ENCODE measurements around the gene CCDC3. TPM values are rescaled to one million over a fixed set of nuclear protein-coding genes. Genes with fewer than 3 reads are reported as not detected.

The CCDC3 gene
- polyA plus RNA-seq, 1 donor = 22.1 TPM

DNA sequence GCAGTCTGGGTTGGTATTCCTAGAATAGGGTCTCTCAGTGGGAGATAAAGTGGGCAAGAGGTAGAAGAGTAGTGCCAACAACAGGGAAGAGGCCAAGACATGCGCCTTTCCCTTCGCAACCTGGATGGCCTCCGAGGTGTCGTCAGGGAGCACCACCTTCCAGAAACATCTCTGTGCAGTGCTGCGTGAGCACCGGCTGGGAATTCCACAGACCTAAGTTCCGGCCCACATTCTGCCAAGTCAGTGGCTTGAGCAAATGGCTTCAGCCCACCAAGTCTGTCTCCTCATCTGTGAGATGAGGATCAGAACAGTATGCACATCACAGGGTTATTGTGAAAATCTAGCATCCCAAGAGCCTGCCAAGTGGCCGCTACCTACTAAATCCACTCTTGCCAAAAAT is 40.6 kb downstream of the CCDC3 start:
- DNase-seq = no peak

DNA sequence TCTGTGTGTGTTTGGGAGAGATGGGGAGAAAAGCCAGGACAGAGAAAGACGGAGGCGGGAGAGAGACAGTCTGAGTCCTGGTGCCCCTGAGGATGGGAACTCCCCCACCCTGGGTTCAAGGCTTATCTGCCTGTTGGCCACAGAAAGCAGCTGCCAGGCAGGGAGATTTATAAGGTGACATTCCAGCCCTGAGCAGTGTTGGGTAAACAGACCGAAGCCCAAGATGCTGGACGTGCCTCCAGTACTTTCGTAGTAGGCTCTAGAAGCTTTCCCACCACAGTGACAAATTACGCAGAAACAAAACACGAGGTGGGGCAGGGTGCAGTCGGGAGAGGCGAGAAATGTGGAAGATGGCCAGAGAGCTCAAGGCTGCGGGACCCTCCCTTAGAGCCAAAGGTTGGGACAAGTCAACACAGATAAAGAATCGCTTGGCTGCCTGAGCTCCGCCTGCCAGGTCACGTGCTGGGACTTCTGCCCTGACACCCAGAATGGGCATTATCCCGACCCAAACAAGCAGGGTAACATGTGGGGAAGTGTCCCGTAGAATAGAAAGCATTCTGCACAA is 41.1 kb downstream of the CCDC3 start:
- DNase-seq = no peak

DNA sequence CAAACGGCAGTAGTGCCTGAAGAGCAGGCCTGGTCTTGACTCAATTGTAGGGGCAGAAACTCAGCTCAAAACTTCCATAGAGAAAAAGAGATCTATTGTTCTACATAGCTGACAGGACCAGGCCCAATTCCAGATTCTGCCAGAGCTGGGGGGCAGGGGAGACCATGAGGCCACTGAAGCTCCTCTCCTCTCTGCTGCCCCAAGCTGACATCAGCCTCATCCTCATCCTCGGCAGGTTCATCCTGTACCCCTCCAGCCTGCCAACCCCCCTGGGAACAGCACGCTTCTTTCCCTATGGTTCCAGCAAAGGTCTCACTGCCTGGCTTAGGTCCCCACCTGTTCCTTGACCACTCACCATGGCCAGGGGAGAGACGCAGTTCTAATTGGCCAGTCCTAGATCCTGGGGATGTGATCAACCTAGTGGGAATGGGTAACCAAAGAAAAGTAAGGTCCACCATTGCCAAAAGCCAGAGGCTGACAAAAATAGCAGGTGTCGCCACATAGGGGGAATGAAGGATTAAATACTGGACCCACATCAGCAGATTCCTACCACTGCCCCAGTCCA is 42.9 kb downstream of the CCDC3 start:
- no peak for DNase-seq

DNA sequence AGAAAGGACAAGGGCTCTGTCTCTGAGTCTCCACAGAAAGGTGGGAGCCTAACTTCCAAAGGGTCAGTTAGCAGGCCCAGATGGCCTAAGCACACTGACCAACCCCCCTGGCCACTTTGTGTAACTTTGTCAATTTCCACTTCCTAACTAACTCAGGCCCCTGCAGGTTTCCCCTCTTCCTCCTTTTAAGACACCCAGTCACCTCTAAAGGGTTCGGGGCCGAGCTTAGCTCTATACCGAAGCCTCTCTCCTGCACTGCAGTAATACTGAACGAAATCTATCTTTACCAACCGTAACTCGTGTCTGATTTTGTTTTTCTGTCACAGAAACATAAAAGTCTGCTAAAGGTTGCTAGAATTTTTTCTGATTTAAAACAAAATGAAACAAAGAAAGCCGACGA is 44.4 kb downstream of the CCDC3 start:
- DNase-seq = no peak

DNA sequence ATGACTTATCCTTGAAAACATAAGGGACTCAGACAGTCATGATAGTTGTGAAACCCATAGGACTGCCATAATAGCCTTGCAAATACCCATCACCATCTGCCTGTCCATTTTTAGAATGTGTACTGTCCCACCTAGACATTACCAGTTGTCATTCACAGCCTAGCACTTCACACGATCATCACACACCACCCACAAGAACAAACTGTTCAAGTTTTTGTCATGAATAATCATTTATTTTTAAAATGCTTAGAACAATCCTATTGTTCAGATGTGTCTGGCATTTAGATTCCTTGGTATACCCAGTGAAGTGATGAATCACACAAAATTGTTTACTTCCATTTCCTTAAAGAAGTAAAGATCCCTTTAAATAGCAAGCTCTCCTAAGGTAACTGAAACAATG is 46.6 kb downstream of the CCDC3 start:
- no peak for DNase-seq

DNA sequence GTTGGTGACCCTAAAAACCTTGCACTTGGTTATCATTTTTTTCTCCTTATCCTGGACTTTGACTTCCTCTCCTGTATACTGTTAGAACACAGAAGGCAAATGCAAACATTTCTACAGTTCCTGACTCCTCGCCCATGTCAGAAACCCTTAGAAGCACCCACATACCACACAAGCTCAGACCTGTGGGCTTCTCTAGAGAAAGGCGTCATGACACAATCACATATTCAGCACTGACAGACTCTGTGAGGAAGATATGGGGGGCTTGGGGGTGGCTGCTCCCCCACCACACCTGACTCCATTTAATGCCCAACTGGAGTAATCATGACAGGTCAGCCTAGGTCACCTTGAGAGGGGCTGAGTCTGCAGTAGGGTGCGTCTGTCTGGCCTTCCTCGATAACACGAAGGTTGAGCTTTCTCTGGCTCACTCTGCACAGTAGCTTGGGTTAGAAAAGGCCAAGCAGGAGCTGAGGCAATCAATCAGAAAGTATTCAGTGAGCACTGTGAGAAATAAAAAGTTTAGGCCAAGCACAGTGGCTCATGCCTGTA is 50.9 kb downstream of the CCDC3 start:
- no peak for DNase-seq

DNA sequence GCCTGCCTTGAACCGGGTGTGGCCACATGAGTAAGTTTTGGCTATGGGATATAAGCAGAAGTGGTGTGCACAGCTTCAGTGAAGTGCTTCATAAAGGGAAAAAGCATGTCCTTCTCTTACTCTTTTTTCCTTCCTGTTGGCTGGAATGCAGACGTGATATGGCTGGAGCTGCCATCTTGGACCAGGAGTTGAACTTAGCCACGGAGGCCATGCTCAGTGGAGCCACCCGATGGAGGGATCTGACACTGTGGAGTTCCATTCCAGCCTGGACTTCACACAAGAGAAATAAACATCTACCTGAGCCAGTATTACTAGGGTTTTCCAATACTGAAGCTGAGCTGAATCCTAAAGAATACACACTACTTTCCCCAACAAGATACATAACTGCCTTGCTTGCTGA is 52.3 kb downstream of the CCDC3 start:
- no peak for DNase-seq

DNA sequence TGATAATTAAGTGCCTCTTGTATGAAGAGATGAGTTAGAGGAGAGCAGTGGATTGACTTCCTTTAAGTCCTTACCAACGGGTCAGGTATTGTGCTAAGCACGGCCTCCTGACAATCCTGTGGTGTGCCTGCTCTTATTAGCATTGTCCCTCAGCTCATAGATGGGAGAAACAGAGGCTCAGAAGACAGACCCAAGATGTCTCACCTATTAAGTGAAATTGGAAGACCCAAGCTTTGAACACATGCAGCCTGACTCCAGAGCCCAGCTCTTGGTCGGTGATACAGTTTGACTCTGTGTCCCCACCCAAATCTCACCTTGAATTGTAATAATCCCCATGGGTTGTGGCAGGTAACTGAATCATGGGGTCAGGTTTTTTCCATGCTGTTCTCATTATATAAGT is 53.8 kb downstream of the CCDC3 start:
- no peak for DNase-seq

DNA sequence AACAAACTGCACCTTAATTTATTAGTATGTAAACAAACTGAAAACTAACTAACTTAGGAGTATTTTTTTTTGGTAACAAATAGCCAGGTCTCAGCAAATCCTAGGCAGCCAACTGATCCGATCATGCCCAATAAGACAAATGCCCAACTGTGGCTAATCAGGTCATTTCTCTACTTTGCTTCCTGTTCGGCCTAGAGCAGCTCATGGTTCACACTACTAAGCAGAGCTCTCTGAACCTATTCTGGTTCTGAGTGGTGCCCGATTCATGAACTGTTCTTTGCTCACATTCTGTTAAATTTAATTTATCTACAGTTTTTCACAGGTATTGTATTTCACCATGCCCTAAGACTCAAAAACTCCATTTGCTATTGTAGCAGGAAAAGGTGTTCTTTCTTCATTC is 55.1 kb downstream of the CCDC3 start:
- DNase-seq = no peak

DNA sequence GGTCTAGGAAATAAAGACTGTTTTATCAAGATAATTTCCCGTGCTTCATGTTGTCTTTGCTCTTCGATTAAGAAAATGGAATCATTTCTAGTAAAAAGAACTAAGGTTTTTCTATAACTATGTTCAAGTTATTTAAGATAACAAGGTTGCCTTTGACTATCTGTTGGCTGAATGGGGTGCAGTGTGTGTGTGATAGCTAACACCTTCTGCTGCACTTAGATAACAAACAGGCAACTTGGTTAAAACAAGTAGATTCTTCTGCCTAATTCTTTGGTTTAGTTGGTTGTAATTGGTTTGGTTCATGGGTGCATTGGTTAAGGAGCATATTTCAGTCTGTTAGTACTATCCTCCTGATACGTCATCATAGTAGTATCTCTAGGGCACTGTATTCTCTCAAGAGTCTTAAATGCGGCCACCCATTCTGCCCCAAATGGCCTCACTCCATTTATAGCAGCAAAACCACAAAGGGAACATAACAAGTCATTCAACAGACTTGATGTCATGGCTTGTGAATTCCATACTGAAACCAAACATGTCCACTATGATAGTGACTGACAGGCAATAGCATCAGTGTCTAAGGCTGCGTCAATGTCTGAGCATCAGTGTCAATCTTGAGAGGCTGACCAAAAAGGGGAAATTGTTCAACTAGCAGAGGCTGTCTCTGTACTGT is 55.7 kb downstream of the CCDC3 start:
- DNase-seq = no peak

DNA sequence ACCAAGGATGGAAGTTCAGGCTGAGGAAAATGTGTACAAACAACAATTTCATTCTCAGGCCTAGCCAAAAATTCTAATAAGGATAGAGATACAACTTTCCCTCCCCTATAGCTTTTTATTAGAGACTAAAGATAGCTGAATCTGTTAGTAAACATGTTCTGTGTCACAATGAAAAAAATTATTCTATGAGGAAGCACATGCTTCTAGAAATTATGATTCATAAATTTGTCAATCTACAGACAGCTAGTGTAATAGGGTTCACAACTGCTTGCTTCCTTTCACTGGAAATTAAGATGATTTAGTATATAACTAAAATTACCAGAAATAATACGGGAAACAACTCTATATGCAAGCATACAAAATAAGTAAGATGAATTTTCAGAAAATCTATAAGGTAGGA is 56.6 kb downstream of the CCDC3 start:
- DNase-seq = no peak

DNA sequence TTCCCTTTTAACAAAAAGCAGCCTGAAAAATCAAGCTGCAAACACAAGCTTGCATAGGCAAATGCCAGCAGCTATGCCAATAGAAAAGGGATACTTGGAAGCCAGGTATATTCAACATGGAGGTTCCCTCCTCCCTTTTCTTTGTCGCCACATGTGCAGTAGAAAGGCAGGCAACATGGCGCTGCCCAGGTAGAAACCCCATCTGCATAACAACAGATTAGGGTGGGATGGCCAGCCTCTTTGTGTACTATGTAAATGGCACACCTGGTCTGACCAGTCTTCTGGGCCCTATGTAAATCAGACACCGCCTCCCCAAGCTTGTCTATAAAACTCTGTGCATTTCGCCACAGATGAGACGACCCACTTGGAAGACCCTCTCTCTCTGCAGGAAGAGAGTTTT is 58.1 kb downstream of the CCDC3 start:
- DNase-seq = no peak

DNA sequence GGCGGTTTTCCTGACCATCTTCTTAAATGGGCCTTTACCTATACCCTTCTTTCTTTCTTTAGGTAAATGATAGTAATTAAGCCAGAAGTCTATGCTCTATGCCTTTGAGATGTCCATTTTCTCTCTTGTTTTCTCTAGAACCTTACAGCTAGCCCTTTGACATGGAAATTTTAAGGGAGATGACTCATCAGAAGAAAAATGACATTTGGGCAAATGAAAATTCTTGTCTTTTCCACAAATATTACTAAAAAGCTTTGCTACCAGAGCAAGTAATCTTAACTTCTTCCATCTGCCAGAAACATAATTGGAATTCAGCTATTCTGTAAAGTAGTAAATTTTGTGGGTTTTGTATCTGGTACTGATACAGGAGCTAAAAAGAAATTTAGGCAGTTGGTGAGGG is 59.5 kb downstream of the CCDC3 start:
- no peak for DNase-seq

DNA sequence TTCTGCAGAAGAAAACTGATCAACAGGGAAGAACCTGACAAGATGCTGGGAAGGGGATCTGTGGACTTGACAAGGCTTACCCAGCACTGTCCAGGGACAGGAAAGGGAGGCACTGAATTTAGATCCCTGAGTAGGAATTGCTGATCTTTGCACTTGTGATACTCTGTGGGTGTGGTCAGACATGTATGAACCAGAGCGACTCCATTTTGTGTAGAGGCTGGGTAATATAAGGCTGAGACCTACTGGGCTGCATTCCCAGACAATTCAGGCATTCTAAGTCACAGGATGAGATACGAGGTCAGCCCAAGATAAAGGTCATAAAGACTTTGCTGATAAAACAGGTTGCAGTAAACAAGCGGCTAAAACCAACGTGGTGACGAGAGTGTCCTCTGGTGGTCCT is 60.7 kb downstream of the CCDC3 start:
- no peak for DNase-seq

DNA sequence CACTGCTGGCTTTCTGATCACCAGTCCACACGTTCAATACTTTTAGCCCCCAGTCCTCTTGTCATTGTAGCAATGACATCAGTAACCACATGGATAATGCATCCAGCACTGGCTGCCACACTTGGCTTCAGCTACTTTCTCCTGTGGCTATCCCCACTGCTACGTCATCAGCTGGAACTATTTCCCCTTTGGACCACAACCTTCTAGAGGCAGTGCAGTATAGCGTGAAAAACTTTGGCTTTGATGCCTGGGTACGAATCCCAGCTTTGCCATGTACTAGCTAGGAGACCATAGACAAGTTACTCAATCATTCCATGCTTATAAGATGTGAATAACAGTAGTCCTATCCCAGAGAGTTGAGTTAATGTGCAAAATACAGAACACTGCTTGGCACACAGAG is 63.2 kb downstream of the CCDC3 start:
- DNase-seq = no peak

DNA sequence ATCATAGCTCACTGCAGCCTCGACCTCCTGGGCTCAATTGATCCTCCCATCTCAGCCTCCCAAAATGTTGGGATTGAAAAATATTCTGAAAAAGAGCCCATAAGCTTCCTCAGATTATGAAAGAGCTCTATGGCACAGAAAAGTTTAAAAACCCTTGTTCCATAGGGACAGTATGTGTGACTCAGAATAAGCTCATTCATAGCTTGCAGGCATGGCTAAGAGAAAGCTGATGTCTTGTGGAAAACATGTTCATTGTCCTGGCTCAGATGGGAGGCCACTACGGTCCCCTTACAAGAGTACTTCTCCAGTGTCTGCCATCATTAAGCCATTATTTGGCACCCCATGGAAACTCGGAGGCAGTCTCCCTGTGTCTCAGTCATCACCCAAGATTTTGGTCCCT is 64.0 kb downstream of the CCDC3 start:
- DNase-seq = no peak

DNA sequence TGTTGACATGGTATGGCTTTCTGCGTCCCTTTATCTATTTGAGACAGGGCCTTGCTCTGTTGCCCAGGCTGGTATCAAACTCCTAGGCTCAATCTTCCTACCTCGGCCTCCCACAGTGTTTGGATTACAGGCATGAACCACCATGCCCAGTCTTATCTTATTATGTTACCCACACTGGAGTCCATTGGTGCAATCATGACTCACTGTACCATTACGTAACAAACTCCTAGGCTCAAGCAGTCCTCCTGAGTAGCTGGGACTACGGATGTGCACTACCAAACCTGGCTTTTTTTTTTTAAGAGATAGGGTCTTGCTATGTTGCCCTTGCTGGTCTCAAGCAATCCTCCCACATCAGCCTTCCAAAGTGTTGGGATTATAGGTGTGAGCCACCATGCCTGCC is 66.7 kb downstream of the CCDC3 start:
- DNase-seq = no peak

DNA sequence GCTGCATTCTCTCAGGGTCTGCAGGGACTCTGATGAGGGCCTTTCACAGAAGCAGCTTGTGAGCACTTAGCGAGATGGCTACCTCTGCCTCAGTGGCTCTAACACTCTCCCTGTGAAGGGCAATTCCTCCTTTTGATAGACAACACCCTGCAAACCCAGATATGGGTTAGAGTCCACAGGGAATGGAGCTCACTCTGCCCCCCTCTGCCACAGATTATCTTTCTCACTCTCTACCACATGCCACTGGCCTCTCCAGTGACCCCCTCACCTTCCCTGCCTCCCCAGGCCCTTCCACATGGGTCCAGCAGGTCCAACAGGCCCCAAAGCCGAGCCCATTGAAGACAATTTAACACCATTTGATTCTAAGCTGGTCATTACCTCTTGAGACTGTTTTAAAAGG is 72.1 kb downstream of the CCDC3 start:
- no peak for DNase-seq

DNA sequence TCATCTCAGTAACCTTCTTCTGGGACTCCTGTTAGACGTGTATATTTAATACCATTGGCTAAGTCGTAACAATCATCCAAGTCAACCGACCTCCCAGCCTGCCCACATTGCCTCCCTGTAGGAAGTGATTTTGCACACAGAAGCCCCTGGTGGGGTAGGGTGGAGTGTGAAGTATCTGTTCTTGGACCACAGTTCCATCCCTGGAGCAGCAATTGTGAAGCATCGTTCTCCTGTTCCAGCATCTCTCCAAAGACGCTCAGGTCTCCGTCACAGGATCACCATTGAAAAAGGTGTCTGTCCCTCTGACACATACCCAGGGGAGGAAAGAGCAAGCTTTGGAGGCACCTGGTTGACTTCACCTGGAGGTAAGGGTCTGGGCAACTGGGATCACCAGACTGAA is 72.9 kb downstream of the CCDC3 start:
- DNase-seq = no peak

DNA sequence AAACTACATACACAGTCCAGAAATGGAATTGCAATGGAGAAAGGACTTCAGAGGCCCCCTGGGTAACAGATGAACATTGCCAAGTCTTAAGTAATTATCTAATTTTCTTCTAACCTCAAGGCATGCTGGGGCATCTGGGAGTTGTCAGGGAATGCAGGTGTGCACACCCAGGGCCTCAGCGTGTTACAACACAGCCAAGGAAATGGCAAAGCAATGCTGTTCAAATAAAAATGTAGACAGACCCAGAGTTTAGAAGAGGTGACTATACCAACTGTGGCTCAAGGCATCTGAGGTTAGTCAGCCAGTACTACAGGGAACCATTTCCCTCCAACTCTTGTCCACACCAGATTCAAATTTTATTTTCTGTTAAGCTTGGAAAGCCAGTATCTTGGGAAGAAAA is 73.6 kb downstream of the CCDC3 start:
- DNase-seq = no peak

DNA sequence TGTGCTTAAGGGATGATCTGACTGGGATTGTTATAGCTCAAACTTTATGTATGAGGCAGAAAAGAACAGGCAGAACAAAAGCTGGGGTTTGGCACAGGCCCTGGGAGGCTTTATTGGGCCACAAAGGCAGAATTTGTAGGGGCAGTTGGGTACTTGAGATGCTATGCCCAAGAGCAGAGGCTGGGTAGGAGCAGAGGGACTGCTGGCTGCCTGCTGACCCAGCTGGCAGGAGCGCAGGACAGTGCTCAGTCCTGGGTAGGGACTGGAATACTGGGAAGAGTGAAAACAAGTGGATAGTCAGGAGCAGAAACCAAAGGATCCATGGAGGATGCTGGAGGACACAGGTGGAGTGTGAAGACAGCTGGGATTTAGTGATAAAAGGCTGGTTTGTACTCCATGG is 75.7 kb downstream of the CCDC3 start:
- DNase-seq = no peak

DNA sequence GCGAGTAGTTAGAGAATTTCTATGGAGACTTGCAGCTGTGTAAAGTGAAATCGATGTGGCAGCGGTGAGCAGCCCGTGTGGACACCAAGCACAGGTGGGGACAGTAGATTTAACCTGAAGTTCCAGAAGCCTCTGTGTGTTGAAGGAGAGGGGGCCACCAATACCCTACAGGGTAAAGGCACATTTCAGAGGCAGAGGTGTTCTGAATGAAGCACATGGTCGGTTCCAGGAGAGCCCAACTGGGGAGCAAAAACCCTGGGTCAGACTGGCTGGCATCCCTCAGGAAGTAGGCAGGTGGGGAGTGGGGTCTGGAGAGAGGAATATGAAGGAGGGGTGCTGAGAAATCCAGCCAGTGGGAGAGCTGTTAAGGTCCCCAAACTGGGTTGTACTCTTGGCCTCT is 76.6 kb downstream of the CCDC3 start:
- DNase-seq = no peak

DNA sequence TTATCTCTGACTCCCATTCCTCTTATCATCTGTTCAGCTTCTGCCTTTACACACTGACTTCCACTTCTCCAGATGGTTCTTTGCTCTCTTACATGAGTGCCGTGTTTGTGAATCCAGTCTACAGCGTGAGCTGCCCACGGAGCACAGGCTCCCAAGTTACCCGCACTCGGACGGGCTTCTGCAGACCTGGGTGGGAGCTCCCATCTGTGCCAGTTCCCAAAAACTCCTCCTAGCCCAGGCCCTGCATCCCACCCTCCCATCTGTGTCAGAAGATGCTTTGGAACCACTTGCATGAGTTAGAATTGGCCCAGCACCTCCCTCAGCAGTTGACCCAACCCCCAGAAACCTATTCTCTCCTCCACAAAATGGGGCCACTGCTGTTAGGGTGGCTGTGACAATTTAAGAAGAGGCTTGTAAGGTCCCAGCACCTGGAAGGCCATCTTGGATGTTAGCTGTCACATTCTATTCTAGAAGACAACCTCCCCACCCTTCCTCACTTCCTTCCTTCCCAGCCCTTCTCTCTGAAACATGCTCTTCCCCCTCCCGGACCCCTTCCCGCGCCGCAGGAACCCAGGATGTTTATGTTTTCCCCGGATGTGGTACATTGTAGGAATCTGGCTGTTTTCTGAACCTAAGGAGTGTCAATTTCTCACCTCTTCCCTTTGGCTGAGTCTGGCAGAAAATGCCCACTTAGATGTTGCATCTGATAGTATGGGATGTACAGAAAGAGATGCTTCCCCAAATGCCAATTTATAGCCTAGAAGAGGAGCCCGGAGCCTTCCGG is 79.2 kb downstream of the CCDC3 start:
- DNase-seq = no peak

DNA sequence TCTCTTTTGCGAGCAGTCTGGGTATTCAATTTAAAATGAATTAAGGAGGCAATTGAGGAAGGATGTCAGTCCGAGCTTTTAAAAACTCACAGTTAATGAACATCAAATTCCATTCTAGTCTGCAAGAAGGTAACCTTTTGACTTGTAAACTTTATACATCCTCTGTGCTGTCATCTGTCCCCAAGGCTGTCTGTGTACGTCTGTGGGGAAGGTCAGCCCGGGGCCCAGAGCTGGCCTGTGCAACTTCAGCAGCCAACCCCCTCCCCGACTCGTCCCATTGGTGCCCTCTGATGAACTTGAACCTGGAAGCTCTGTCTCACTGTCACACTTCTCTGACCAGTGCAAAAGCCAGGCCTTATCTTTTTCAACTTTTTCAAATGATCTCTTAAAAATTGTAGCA is 80.3 kb downstream of the CCDC3 start:
- DNase-seq = no peak

Measured in hindlimb muscle (tissue), 1 donor.